Measurements from ENCODE around the gene NPHP4.

The NPHP4 gene

DNA sequence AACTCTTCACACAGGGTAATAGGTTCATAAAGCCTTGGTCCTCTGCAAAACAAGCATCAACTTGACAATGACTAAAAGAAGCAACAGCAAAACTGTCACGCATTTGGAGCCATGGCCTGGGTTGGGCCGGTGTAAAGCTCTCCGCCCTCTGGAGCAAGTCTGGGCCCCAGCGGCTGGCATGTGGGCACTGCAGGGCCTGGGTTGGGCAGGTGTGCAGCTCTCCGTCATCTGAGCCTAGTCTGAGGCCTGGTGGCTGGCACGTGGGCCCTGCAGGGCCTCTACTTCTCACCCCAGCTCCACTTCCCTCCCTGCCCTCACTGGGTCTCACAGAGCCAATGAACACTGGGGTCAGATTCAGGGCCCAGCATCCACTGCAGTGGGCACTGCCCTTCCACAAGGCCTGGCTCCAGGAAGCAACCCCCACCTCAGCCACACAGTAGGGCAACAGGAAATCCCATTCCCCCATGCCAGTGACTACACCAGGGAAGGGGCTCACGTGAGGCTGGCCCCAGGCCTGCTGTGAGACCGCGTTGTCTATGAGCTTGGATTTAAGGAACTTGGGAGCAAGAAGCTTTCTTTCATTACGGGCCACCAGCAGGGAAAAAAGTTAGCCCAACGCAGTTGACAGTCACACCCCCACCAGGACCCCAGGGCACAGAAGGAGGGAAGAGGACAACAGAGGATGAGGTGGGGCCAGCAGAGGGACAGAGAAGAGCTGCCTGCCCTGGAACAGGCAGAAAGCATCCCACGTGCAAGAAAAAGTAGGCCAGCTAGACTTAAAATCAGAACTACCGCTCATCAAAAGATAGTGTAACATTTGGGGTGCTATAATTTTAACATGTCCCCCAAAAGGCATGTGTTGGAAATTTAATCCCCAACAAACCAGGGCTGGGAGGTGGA is 52.7 kb downstream of the NPHP4 start:
- peaks cover 11% of the 10 kb centered on the region for H3K36me3 ChIP-seq (ENCODE audit: insufficient read depth, low read length)
- no peaks in the 10 kb centered on the region for H3K27me3 ChIP-seq (ENCODE audit: control insufficient read depth in 1 of 2, insufficient read depth in 2 of 2, low read length in 2 of 2)
- no peaks in the 10 kb centered on the region for H3K9me3 ChIP-seq (ENCODE audit: low read length)

DNA sequence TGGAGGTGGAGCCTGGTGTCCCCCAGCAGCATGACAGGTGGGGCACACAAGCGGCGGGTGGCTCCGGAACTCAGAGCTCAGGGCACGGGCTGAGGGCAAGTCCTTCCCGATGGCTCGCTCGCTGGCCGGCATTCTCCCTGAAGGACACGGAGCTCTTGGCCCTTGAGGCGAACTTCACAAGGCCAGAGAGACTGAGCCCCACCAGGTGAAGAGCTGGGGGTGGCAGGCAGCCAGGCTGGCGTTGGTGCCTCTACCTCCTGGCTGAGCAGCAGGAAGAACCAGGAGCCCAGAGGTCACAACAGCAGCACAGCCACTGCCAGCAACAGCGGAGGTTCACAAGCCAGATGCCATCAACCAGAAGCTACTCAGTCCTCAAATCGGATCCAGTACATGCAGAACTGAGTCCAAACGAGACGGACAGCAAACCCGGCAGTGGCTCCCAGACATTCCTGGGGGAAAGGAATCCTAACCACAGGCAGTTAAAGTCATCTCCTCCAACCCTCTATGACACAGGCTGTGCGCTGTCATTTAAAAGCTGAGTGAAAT is 54.1 kb downstream of the NPHP4 start:
- Histone ChIP-seq H3K9ac (ENCODE audit: low read length) (no peak overlapping the region), H3K27me3 (ENCODE audit: control insufficient read depth in 1 of 2, insufficient read depth in 2 of 2, low read length in 2 of 2) (no peaks in the 10 kb centered on the region), H3K36me3 (ENCODE audit: insufficient read depth, low read length) (peaks cover 11% of the 10 kb centered on the region), H3K4me3 (ENCODE audit: low read depth in 1 of 2, low read length in 2 of 2) (no peak overlapping the region), H3K4me1 (ENCODE audit: insufficient read depth, low read length) (no peaks in the 10 kb centered on the region), H3K9me3 (ENCODE audit: low read length) (no peaks in the 10 kb centered on the region), H3K27ac (ENCODE audit: low read depth, low read length) (no peak overlapping the region)

More for the DNA sequence above, 52.7 kb downstream of the NPHP4 start:
- Histone ChIP-seq H3K4me1 (ENCODE audit: insufficient read depth, low read length) (no peaks in the 10 kb centered on the region), H3K4me3 (ENCODE audit: low read depth in 1 of 2, low read length in 2 of 2) (no peak overlapping the region), H3K27ac (ENCODE audit: low read depth, low read length) (no peak overlapping the region), H3K9ac (ENCODE audit: low read length) (no peak overlapping the region)

GRCh38 chr1:5937373-5937857 is 54.8 kb downstream of the NPHP4 start:
- no peak overlapping the region for H3K4me3 ChIP-seq (ENCODE audit: low read depth in 1 of 2, low read length in 2 of 2)
- H3K4me1 ChIP-seq (ENCODE audit: insufficient read depth, low read length) = no peaks in the 10 kb centered on the region
- H3K9me3 ChIP-seq (ENCODE audit: low read length) = no peaks in the 10 kb centered on the region
- H3K27me3 ChIP-seq (ENCODE audit: control insufficient read depth in 1 of 2, insufficient read depth in 2 of 2, low read length in 2 of 2) = no peaks in the 10 kb centered on the region
- H3K9ac ChIP-seq (ENCODE audit: low read length) = no peak overlapping the region
- peaks cover 11% of the 10 kb centered on the region for H3K36me3 ChIP-seq (ENCODE audit: insufficient read depth, low read length)
- H3K27ac ChIP-seq (ENCODE audit: low read depth, low read length) = no peak overlapping the region

GRCh38 chr1:5936621-5937372 is 55.4 kb downstream of the NPHP4 start:
- H3K27ac ChIP-seq (ENCODE audit: low read depth, low read length) = no peak overlapping the region
- no peaks in the 10 kb centered on the region for H3K27me3 ChIP-seq (ENCODE audit: control insufficient read depth in 1 of 2, insufficient read depth in 2 of 2, low read length in 2 of 2)
- no peak overlapping the region for H3K9ac ChIP-seq (ENCODE audit: low read length)
- H3K36me3 ChIP-seq (ENCODE audit: insufficient read depth, low read length) = peaks cover 11% of the 10 kb centered on the region
- no peaks in the 10 kb centered on the region for H3K9me3 ChIP-seq (ENCODE audit: low read length)
- no peaks in the 10 kb centered on the region for H3K4me1 ChIP-seq (ENCODE audit: insufficient read depth, low read length)
- H3K4me3 ChIP-seq (ENCODE audit: low read depth in 1 of 2, low read length in 2 of 2) = no peak overlapping the region

DNA sequence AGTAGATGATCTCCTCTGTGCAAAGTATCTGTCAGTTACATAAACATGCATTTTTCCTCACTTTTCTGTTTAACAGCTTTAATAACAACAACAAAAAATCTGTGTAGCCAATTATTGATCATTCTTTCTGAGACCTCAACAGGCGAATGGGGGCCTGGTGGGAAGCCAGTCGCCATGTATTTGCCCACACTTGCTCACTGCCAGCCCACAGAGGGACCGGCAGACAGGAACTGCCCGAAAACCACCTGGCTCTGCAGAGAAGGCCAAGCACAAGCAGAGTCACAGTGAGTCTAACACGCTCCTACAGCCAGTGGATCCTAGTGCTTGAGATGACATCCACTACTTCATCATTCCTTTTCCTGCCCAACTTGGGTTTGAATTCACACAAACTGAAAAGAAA is 56.1 kb downstream of the NPHP4 start:
- Histone ChIP-seq H3K9ac (ENCODE audit: low read length) (no peak overlapping the region), H3K27ac (ENCODE audit: low read depth, low read length) (no peak overlapping the region), H3K27me3 (ENCODE audit: control insufficient read depth in 1 of 2, insufficient read depth in 2 of 2, low read length in 2 of 2) (no peaks in the 10 kb centered on the region), H3K36me3 (ENCODE audit: insufficient read depth, low read length) (peaks cover 11% of the 10 kb centered on the region), H3K9me3 (ENCODE audit: low read length) (no peaks in the 10 kb centered on the region), H3K4me1 (ENCODE audit: insufficient read depth, low read length) (no peaks in the 10 kb centered on the region), H3K4me3 (ENCODE audit: low read depth in 1 of 2, low read length in 2 of 2) (no peak overlapping the region)

- Histone ChIP-seq H3K9ac (ENCODE audit: low read length) (no peak overlapping the region), H3K36me3 (ENCODE audit: insufficient read depth, low read length) (peaks cover 11% of the 10 kb centered on the region), H3K27ac (ENCODE audit: low read depth, low read length) (no peak overlapping the region), H3K4me1 (ENCODE audit: insufficient read depth, low read length) (no peaks in the 10 kb centered on the region), H3K4me3 (ENCODE audit: low read depth in 1 of 2, low read length in 2 of 2) (no peak overlapping the region), H3K9me3 (ENCODE audit: low read length) (no peaks in the 10 kb centered on the region), H3K27me3 (ENCODE audit: control insufficient read depth in 1 of 2, insufficient read depth in 2 of 2, low read length in 2 of 2) (no peaks in the 10 kb centered on the region)
Measured at GRCh38 chr1:5935026-5935425, 57.2 kb downstream of the NPHP4 start.

DNA sequence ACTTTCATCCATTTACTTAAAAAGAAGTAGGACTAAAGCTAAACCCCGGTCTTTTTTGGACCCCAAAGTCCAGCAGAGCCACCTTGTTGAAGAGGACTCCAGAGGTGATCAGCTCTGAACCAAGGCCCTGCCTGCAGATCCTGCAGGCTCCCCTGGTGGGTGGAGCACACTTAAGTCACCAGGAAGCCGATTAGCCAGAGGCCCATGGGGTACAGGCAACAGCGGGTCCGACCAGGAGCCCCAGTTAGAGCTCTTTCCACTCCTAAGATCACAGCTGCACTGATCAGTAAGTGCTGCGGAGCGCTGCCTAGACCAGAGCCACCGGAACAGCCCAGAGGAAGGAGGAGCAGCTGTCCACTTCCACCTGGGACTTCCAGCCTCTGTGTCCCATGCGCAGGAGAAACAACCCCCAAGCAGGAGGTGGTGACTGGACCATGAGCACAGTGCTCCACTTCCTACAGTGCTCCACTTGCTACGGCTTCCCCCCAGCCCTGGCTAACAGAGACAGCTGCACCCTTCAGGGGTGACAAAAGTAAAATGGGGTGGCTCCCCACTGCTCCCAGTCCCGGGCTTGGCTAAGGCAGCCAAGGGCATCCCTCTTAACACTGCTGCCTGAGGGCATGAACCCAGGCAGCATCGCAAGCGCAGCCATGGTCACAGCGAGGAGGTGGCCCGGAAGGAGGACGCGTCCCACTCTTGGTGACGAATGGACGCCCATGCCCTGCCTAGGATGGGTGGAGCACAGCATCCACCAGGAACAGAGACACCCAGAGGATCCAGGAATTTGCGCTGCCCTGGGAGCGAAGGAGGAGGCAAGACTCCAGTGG is 58.0 kb downstream of the NPHP4 start:
- Histone ChIP-seq H3K9me3 (ENCODE audit: low read length) (no peaks in the 10 kb centered on the region), H3K27me3 (ENCODE audit: control insufficient read depth in 1 of 2, insufficient read depth in 2 of 2, low read length in 2 of 2) (no peaks in the 10 kb centered on the region), H3K9ac (ENCODE audit: low read length) (no peak overlapping the region), H3K4me1 (ENCODE audit: insufficient read depth, low read length) (no peaks in the 10 kb centered on the region), H3K27ac (ENCODE audit: low read depth, low read length) (no peak overlapping the region), H3K36me3 (ENCODE audit: insufficient read depth, low read length) (peaks cover 11% of the 10 kb centered on the region), H3K4me3 (ENCODE audit: low read depth in 1 of 2, low read length in 2 of 2) (no peak overlapping the region)

DNA sequence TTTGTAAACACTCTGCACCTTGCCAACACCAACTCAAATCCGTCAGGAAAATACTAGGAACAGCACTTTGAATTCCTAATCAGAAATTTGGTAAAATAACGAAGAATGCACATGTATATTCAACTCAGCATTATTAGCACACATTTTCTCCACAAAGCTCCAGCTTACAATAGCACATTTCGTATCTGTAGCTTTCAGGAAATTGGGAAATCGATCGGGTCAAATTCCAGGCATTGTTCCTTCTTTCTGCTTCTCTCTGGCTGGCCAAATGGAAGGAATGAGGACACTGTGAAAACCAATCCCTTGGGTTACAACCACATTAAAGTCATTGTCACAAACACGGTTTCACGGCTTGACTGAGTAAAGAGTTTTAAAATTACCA is 58.6 kb downstream of the NPHP4 start:
- no peak overlapping the region for H3K27ac ChIP-seq (ENCODE audit: low read depth, low read length)
- no peaks in the 10 kb centered on the region for H3K4me1 ChIP-seq (ENCODE audit: insufficient read depth, low read length)
- H3K36me3 ChIP-seq (ENCODE audit: insufficient read depth, low read length) = peaks cover 11% of the 10 kb centered on the region
- H3K4me3 ChIP-seq (ENCODE audit: low read depth in 1 of 2, low read length in 2 of 2) = no peak overlapping the region
- H3K9ac ChIP-seq (ENCODE audit: low read length) = no peak overlapping the region
- H3K27me3 ChIP-seq (ENCODE audit: control insufficient read depth in 1 of 2, insufficient read depth in 2 of 2, low read length in 2 of 2) = no peaks in the 10 kb centered on the region
- no peaks in the 10 kb centered on the region for H3K9me3 ChIP-seq (ENCODE audit: low read length)

- H3K27me3 ChIP-seq (ENCODE audit: control insufficient read depth in 1 of 2, insufficient read depth in 2 of 2, low read length in 2 of 2) = no peaks in the 10 kb centered on the region
- H3K9me3 ChIP-seq (ENCODE audit: low read length) = no peaks in the 10 kb centered on the region
- H3K4me3 ChIP-seq (ENCODE audit: low read depth in 1 of 2, low read length in 2 of 2) = no peak overlapping the region
- no peak overlapping the region for H3K9ac ChIP-seq (ENCODE audit: low read length)
- H3K36me3 ChIP-seq (ENCODE audit: insufficient read depth, low read length) = peaks cover 9% of the 10 kb centered on the region
- no peaks in the 10 kb centered on the region for H3K4me1 ChIP-seq (ENCODE audit: insufficient read depth, low read length)
- H3K27ac ChIP-seq (ENCODE audit: low read depth, low read length) = no peak overlapping the region
Measured at GRCh38 chr1:5933050-5933449, 59.2 kb downstream of the NPHP4 start.

DNA sequence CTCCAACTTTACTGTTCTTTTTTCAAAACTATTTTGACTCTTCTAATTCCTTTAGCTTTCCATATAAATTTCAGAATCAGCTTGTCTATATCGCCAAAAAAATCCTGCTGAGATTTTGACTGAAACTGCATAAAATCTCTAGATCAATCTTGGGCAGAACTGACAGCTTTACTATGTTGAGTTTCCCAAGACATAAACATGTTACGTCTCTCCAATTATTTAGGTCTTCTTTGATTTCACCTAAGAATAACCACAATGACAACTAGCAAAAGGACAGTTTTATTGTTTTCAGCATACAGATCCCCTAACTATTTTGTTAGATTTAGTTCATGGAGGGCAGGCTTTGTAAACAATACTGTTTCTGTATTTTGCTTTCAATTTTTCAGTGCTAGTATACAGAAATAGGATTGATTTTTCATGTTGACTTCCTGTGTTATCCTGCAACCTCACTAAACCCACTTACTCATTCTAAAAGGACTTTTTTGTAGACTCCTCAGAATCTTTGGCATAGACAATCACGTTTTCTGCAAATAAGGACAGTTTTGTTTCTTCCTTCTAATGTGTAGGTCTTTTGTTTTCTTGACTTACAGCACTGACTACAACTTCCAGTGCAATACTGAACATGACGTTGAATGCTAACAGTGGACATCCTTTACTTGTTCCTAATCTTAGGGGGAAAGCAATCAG is 63.4 kb downstream of the NPHP4 start:
- Histone ChIP-seq H3K4me3 (ENCODE audit: low read depth in 1 of 2, low read length in 2 of 2) (no peak overlapping the region), H3K4me1 (ENCODE audit: insufficient read depth, low read length) (no peaks in the 10 kb centered on the region), H3K9ac (ENCODE audit: low read length) (no peak overlapping the region), H3K27me3 (ENCODE audit: control insufficient read depth in 1 of 2, insufficient read depth in 2 of 2, low read length in 2 of 2) (no peaks in the 10 kb centered on the region), H3K36me3 (ENCODE audit: insufficient read depth, low read length) (peaks cover 13% of the 10 kb centered on the region), H3K9me3 (ENCODE audit: low read length) (no peaks in the 10 kb centered on the region), H3K27ac (ENCODE audit: low read depth, low read length) (no peak overlapping the region)
